ENCODE measurements around the gene TOMM6. TPM values are rescaled to one million over a fixed set of nuclear protein-coding genes. Genes with fewer than 3 reads are reported as not detected.
A peak's percentile ranks its signal among the peaks of the same experiment; 100 is the strongest.

The TOMM6 gene
- 122 TPM for total RNA-seq (ENCODE audit: insufficient read depth, low replicate concordance)

- peak; percentile 95 for DNase-seq (ENCODE audit: low spot score)
These were observed at the start of gene TOMM6 for GRCh38 chr6:41787219-41787917. Gene TOMM6, plus strand, starts transcription at chr6:41787694. Its CDS starts 4 bp downstream, at chr6:41787698.

DNA sequence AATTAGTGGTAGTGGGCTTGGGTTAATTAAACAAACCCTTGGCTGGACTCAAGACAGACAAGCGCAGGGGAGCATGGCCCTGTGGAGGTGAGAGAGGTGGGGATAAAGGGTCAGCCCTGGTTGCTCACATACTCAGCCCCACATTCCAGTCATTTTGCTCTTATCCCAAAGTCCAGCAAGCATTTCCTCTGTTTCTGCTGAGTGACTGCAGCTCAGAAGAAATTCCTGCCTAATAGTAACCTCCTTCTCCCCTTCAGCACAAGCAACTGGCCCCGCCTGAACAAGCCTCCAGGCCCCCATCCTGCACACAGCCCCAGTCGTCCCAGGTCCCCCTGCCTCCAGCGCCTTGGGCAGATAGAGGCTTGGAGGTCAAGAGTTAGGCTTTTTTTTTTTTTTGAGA is 48.5 kb upstream of the TOMM6 start:
- DNase-seq (ENCODE audit: low spot score) = peak; percentile 29

DNA sequence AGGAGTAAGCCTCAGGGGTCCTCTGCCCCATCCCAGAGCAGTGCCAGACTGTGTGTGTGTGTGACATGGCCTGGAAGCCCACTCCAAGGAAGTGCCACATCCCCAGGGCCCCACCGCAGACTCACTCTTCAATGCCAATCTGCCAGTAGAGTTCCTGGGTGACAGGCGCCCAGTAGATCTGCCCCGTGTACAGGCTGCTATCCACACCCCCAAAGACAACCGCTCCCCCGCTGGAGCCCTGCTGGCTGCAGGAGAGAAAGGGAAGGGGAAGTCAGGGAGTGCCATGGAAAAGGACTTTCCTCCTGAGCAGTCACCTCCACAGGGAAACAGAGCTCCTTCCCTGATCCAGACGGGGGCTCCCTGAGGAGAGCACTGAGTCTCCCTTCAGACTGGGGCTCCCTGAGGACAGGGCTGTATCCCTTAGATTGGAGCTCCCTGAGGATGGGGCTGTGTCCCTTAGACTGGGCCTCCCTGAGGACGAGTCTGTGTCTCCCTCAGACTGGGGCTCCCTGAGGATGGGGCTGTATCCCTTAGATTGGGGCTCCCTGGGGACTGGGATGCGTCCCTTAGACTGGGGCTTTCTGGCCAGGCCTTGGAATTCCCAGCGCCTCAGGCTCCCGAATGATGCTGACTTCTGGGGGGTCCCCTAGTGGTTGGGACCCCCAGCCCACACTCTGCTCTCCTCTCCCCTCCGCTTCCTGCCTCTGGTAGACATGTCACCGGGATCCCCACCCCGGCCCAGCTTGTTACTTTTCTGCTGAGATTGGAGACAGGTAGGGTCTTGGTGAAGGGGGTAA is 46.9 kb upstream of the TOMM6 start:
- DNase-seq (ENCODE audit: low spot score) = no peak

- DNase-seq (ENCODE audit: low spot score) = no peak
These were observed 45.6 kb upstream of the TOMM6 start for GRCh38 chr6:41741625-41742490.

DNA sequence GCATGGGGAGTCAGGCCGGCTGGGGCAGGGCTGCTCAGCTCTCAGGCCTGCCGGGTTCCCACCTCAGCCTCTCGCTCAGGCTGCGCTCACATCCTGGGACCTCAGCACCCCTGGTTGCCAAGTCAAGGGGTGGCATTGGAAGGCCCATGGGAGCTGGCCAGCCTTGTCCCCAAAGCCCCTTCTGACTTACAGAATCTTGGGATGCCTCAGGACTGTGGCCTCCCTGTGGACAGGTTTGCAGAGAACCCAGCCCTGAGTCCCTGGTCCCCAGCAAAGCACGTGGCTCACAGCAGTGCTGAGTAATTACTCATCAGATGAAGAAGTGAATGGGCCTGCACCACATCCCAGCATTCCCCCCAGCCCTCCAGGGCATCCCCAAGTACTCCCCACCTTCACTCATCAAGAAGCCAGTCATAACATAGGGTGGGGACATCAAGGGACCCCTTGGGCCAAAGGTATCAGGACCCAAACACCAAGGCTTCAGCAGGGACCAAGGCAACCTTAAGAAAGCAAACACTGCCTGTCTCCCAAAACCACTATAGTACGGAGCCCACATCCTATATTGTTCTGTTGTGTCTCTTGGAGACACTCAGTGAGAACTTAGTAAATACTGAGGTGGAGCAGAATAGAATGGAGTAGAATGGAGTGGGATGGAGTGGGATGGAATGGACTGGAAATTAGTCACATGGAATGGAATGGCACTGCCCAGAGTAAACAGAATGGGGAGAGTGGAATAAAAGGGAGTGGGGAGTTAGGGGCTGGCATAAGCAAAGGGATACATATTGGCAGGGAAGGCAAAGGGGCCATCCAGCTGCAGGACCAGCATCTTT is 43.9 kb upstream of the TOMM6 start:
- no peak for DNase-seq (ENCODE audit: low spot score)

- no peak for DNase-seq (ENCODE audit: low spot score)
These were observed 43.2 kb upstream of the TOMM6 start for GRCh38 chr6:41744236-41744787.

- DNase-seq (ENCODE audit: low spot score) = no peak
These were observed 41.4 kb upstream of the TOMM6 start for GRCh38 chr6:41746107-41746506.

- no peak for DNase-seq (ENCODE audit: low spot score)
These were observed 40.0 kb upstream of the TOMM6 start, which contains the start of gene PGC for GRCh38 chr6:41747256-41748101. Gene PGC, minus strand, starts transcription at chr6:41747397. Its CDS starts 63 bp downstream, at chr6:41747334.

- no peak for DNase-seq (ENCODE audit: low spot score)
These were observed 39.4 kb upstream of the TOMM6 start for GRCh38 chr6:41748102-41748477.

GRCh38 chr6:41748542-41748941 is 39.0 kb upstream of the TOMM6 start:
- no peak for DNase-seq (ENCODE audit: low spot score)

- DNase-seq (ENCODE audit: low spot score) = no peak
These were observed 37.1 kb upstream of the TOMM6 start for GRCh38 chr6:41750374-41750773.

GRCh38 chr6:41755895-41756294 is 31.6 kb upstream of the TOMM6 start:
- no peak for DNase-seq (ENCODE audit: low spot score)

- no peak for DNase-seq (ENCODE audit: low spot score)
These were observed 31.1 kb upstream of the TOMM6 start for GRCh38 chr6:41756354-41756753.

DNA sequence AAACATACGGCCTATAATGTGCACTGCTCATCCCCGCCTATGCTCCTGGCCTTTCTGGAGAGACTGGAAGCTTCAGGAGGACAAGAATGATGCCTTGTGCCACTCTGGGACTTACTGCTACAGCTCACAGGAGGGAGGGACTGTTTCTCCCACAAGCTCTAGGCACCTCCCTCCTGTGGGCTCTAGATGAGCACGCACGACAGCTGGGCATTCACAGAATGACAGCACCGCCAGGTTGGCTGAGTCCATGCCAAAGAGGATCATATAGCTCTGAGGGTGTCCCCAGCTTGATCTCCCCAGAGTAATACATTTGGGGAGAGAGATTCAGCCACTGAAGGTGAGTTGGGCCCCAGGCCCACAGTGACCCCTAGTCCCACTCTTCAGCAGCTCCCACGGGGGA is 30.2 kb upstream of the TOMM6 start:
- no peak for DNase-seq (ENCODE audit: low spot score)

- DNase-seq (ENCODE audit: low spot score) = no peak
These were observed 29.4 kb upstream of the TOMM6 start for GRCh38 chr6:41757931-41758640.

DNA sequence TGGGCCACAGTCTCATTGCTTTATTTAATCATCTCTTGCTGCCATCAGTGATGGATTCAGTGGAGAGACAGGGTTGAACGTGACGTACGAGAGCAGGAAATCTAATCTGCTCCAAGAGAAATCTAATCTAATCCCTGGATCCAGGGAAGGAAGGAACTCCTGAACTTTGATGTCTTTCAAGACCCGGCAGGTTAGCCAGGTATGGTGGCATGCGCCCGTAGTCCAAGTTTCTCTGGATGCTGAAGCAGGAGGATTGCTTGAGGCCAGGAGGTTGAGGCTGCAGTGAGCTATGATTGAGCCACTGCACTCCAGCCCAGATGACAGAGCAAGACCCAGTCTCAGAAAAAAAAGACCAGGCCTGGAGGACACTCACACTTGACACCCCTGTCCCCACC is 28.9 kb upstream of the TOMM6 start:
- DNase-seq (ENCODE audit: low spot score) = no peak

DNA sequence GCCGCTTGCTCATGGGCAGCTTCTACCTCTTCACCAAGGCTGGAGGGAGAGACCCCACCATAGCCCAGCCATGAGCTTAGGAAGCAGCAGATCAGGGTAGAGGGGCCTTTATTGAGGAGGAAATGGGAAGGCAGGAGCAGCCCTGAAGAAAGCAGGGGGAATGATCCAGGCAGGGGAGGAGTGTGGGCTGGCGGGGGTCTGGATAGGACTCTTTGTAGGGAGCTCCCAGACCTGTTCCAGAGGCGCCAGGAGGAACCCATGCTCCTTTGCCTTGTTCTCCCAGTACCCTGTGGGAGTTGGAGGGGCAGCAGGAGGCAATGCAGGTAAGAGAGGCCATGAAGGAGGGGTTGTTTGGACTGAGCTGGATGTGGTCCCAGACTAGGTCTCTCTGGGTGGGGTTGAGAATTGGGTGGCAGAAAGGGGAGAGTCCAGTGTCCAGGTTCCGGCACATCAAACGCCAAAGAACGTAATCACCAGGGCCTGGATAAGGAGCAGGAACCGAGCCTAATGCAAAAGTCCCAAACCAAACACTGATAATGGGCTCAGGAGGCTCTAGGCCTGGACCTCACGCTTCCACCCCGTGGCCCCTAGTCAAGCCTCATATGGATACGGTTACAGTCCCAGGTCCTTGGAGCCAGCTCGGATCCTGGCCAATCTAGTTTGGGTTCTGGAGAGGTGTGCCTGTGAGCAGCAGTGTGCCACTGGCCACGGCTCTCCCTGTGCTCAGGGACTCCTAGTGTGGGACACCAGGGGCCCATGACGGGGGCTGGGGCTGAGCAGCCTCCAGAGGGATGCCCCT is 28.2 kb upstream of the TOMM6 start:
- no peak for DNase-seq (ENCODE audit: low spot score)

GRCh38 chr6:41759905-41760579 is 27.5 kb upstream of the TOMM6 start:
- no peak for DNase-seq (ENCODE audit: low spot score)

Measured in umbilical cord (tissue), 2 donors.